Fibroblast of the aortic adventitia (primary cell): ENCODE measurements around the gene MYOM1. TPM values are rescaled to one million over a fixed set of nuclear protein-coding genes. Genes with fewer than 3 reads are reported as not detected.

Experiments
- DNase-seq: peaks from one replicate; pipeline ENCODE4 v3.0.0-alpha.2; 2010; ENCODE audit warnings: low read depth
- H3K4me3 ChIP-seq: 2 replicates; pipeline ENCODE4 v1.5.1; 2011; ENCODE audit warnings: low read depth, mild to moderate bottlenecking, control low read depth, low read length, moderate library complexity
- total RNA-seq: library from RNA; depleted of rRNA; stranded (reverse); fragments of >200 nt; gene quantifications from 2 replicates; pipeline ENCODE4 v1.2.3, GENCODE V29; 2012; ENCODE audit warnings: low replicate concordance
- TF ChIP-seq, protein P1 (sequence below): IDR thresholded peaks from 2 replicates; pipeline ENCODE4 v1.5.1; 2011; ENCODE audit warnings: mild to moderate bottlenecking, low read length, control low read depth, inconsistent platforms; ENCODE audit not compliant: insufficient read depth

MYOM1 gene
- total RNA-seq, 1 donor: 0.90 TPM

DNA sequence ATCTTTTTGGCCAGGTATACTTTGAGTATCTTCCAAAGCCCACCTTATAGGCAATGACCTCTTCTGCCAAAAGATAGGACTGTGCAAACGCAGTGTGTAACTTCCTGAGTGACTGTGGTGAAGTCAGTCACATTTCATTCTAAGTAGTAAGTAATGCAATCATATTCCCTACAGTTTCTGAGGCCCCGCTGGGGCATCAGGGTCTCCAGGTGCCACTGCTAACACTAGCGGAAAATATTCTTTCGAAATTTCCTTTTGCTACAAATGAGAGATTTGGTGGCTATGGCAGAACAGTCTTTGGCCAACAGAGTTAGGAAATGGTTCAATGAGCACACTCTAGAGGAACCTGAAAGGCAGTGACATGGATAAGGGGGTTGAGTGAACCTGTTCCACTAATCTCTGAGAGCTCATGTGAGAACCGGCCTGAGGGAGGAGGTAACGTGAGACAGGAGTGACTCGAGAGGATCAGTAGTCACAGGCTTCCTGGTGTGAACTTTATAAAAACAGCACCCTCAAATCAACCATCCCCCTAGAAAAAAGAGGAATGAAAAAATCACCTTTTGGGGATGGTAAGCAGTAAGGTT is 104.2 kb downstream of the MYOM1 start:
- TF ChIP-seq, protein P1, sequence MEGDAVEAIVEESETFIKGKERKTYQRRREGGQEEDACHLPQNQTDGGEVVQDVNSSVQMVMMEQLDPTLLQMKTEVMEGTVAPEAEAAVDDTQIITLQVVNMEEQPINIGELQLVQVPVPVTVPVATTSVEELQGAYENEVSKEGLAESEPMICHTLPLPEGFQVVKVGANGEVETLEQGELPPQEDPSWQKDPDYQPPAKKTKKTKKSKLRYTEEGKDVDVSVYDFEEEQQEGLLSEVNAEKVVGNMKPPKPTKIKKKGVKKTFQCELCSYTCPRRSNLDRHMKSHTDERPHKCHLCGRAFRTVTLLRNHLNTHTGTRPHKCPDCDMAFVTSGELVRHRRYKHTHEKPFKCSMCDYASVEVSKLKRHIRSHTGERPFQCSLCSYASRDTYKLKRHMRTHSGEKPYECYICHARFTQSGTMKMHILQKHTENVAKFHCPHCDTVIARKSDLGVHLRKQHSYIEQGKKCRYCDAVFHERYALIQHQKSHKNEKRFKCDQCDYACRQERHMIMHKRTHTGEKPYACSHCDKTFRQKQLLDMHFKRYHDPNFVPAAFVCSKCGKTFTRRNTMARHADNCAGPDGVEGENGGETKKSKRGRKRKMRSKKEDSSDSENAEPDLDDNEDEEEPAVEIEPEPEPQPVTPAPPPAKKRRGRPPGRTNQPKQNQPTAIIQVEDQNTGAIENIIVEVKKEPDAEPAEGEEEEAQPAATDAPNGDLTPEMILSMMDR: no peak
- DNase-seq: no peak

DNA sequence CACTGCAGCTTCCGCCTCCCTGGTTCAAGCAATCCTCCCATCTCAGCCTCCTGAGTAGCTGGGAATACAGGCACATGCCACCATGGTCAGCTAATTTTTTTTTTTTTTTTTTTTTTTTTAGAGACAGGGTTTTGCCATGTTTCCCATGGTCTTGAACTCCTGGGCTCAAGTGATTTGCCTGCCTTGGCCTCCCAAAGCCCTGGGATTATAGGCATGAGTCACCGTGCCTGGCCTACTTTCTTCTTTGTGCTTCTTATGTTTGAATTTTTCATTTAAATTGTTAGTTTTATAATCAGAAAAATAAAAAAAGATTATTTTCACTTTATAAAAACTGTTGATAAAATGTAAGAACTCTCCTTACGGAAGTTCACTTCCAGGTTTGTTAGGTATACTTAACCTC is 105.3 kb downstream of the MYOM1 start:
- H3K4me3 ChIP-seq: no peak overlapping the region
- DNase-seq: no peak
- TF ChIP-seq, protein P1: no peak

More for the DNA sequence above, 104.2 kb downstream of the MYOM1 start:
- no peak overlapping the region for H3K4me3 ChIP-seq

DNA sequence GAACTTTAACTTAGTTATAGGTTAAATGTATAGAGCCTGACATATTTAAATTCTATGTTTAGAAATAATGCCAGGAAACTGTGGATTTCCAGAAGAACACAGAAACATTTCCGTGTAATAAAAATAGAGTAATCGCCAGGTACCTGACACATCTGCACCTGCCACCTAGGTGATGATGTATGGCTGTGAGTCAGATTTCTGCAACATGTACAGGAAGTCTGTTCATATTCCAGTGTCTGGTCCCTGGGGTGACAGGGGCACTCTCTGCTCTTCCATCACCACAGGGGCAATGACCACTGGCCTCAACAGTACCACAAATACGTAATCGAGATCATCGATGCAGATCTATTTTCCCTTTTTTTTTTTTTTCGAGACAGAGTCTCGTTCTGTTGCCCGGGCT is 105.7 kb downstream of the MYOM1 start:
- H3K4me3 ChIP-seq: no peak overlapping the region
- DNase-seq: no peak
- TF ChIP-seq, protein P1: no peak

DNA sequence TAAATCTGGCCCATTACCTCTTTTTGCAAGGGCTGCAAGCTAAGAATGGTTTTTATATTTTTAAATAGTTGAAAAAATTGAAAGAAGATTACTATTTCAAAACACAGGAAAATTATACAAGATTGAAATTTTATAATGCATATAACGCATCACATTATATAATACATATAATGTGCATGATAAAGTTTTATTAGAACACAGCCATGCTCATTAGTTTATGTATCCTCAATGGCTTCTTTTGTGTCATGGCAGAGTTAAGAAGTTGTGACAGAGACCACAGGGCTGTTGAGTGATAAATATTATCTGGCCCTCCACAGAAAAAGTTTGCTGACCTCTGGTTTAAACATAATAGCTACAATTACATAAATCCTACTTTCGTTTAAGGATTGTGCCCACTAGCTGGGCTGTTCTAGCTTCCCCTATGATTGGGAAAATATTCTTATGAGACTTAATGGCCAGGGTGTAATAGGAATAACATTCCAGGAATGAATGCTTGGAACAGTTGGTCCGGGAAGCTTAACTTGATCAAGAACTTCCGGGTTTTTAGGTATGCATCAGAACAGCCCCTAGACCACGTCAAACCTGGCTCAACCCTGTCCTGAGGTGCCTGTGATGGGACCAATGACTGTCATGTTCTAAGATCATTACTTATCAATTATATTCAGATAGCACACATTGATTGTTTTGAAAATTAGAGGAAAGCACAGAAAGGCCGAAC is 108.1 kb downstream of the MYOM1 start:
- DNase-seq: peak; percentile 9
- TF ChIP-seq, protein P1: no peak
- no peak overlapping the region for H3K4me3 ChIP-seq

DNA sequence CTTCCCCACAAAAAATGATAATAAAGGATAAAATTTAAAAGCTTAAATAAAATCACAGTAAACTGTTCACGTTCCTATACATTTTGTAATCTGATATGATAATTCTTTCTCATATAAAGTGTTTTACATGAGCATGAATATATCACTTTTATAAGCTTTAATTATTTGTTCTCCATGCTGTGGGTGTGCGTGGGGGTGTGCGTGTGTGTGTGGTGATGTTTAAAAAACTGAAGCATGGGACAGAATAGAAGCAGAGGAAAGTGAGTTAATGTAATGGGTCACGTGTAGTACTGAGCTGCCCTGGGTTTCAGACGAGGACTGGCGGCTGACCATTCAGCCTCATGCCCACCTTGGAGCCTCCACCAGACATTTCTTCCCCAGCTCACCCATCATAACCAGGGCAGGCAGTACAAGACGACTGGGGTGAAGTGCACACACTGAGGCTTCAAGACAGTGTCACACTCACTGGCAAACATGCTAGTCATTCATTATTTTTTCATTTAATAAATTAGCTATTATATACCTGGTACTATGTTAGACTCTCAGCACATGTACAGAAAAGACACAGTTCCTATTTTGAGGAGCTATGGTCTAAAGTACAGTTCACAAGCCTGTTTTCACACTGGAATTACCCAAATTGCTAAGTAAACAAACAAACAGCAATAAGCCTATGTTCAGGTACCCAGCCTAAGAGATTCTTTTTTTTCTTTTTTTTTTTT is 109.6 kb downstream of the MYOM1 start:
- DNase-seq: no peak
- H3K4me3 ChIP-seq: no peak overlapping the region
- TF ChIP-seq, protein P1: no peak

DNA sequence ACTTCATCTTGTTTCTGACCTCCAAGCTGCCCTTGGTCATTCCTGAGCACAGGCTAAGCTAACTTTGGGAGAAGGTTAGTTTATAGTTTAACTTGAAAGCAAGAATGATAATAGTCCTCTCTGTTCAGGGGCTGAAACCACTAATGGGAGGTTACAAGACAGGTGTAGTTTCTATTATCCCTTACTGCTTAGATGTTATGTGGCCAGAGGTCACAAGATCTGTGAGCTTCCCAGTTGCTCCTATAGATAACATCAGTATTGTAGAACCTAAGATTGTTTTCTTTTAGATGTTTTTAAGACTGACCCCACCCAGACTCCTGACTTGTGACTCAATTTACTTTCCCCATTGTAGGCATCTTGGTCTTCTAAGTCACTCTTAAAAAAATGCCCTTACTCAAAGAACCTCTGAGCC is 112.0 kb downstream of the MYOM1 start:
- H3K4me3 ChIP-seq: no peak overlapping the region
- DNase-seq: no peak
- TF ChIP-seq, protein P1: no peak
